Uterus (tissue), 4 donors: ENCODE results near the gene GSG1L. TPM values are rescaled to one million over a fixed set of nuclear protein-coding genes. Genes with fewer than 3 reads are reported as not detected.

Experiments used
- DNase-seq, 2 donors: peaks; one replicate each; pipeline ENCODE4 v3.0.0-alpha.2; 2019 to 2020
- H3K27ac ChIP-seq, 2 donors: fragments of 200-600 bp; sonication (generic); 1 replicate in 1 of 2; 2 replicates in 1 of 2; pipeline ENCODE4 v1.5.1; 2016 to 2018
- H3K27me3 ChIP-seq, 2 donors: fragments of 200-600 bp; sonication (generic); one replicate each; pipeline ENCODE4 v1.5.1; 2018 to 2019; ENCODE audit warnings: control low read depth in 1 of 2
- H3K36me3 ChIP-seq, 2 donors: fragments of 200-600 bp; sonication (generic); one replicate each; pipeline ENCODE4 v1.5.1; 2019; ENCODE audit warnings: control low read depth in 1 of 2
- H3K4me1 ChIP-seq, 2 donors: fragments of 200-600 bp; sonication (generic); one replicate each; pipeline ENCODE4 v1.5.1; 2018 to 2019; ENCODE audit warnings: control low read depth in 1 of 2
- H3K4me3 ChIP-seq, 2 donors: fragments of 200-600 bp; sonication (generic); 1 replicate in 1 of 2; 2 replicates in 1 of 2; pipeline ENCODE4 v1.5.1; 2018 to 2019; ENCODE audit warnings: mild to moderate bottlenecking in 1 of 2
- H3K9me3 ChIP-seq, 2 donors: fragments of 200-600 bp; sonication (generic); one replicate each; pipeline ENCODE4 v1.5.1; 2019; ENCODE audit warnings: control low read depth in 1 of 2
- CTCF ChIP-seq, 4 experiments: fragments of 200-600 bp in 2 of 4; fragments of 450-650 bp in 2 of 4; sonication (generic) in 2 of 4; IDR thresholded peaks; one replicate each; pipeline ENCODE4 v1.5.1; 2016 to 2019; ENCODE audit warnings: antibody characterized with exemption in 4 of 4, mild to moderate bottlenecking in 2 of 4, moderate library complexity in 1 of 4
- POLR2A ChIP-seq, 2 donors: fragments of 450-650 bp; IDR thresholded peaks; one replicate each; pipeline ENCODE4 v1.6.1; 2016; ENCODE audit warnings: antibody characterized with exemption in 2 of 2, mild to moderate bottlenecking in 1 of 2, moderate library complexity in 1 of 2
- intact Hi-C: fragments of 100-400 bp; cut with DNase I; formaldehyde crosslinking; loops from one replicate; pipeline ENCODE4 v1.15.1; 2023; ENCODE audit warnings: low total_unique reads
- total RNA-seq, 4 donors: library from RNA; depleted of rRNA in 3 of 4; stranded (reverse); fragments of >200 nt in 3 of 4; gene quantifications; one replicate each; pipeline versions ENCODE4 v1.1.0 to v1.2.4, GENCODE V29; 2014 to 2023
- donor health status: DM: yes; HTN: yes; CAD: no.

GSG1L gene
- total RNA-seq, 4 donors from 2014 or later, result 0.24 to 0.35 TPM; not detected in 2

- no peaks in the 10 kb centered on the region for H3K4me1 ChIP-seq
- no peak overlapping the region for H3K27ac ChIP-seq
- no peak for DNase-seq
- intact Hi-C loops, result no loop called here
- no peak for TF ChIP-seq POLR2A (IDR thresholded peaks at IDR 0.05)
- TF ChIP-seq CTCF (IDR thresholded peaks at IDR 0.05), result no peak
- no peaks in the 10 kb centered on the region for H3K27me3 ChIP-seq
- H3K36me3 ChIP-seq, result no peaks in the 10 kb centered on the region
- H3K4me3 ChIP-seq, result no peak overlapping the region
- no peaks in the 10 kb centered on the region for H3K9me3 ChIP-seq
These were observed 301.1 kb downstream of the GSG1L start for GRCh38 chr16:27762441-27762840.

GRCh38 chr16:27761816-27762215, 301.7 kb downstream of the GSG1L start:
- DNase-seq, result no peak
- Histone ChIP-seq H3K27ac (no peak overlapping the region), H3K9me3 (no peaks in the 10 kb centered on the region), H3K4me3 (no peak overlapping the region), H3K27me3 (no peaks in the 10 kb centered on the region), H3K36me3 (no peaks in the 10 kb centered on the region), H3K4me1 (no peaks in the 10 kb centered on the region)
- no peak for TF ChIP-seq POLR2A (IDR thresholded peaks at IDR 0.05)
- TF ChIP-seq CTCF (IDR thresholded peaks at IDR 0.05), result no peak
- intact Hi-C loops, result no loop called here

GRCh38 chr16:27760789-27761176, 302.7 kb downstream of the GSG1L start:
- H3K36me3 ChIP-seq, result no peaks in the 10 kb centered on the region
- H3K9me3 ChIP-seq, result no peaks in the 10 kb centered on the region
- H3K27ac ChIP-seq, result no peak overlapping the region

GRCh38 chr16:27759967-27760788, 303.3 kb downstream of the GSG1L start:
- TF ChIP-seq CTCF (IDR thresholded peaks at IDR 0.05), result no peak
- TF ChIP-seq POLR2A (IDR thresholded peaks at IDR 0.05), result no peak
- Histone ChIP-seq H3K9me3 (no peaks in the 10 kb centered on the region), H3K27me3 (no peaks in the 10 kb centered on the region), H3K27ac (no peak overlapping the region), H3K36me3 (no peaks in the 10 kb centered on the region), H3K4me1 (no peaks in the 10 kb centered on the region), H3K4me3 (no peak overlapping the region)
- DNase-seq, result no peak
- intact Hi-C loops, result no loop called here

More at GRCh38 chr16:27760789-27761176, 302.7 kb downstream of the GSG1L start:
- Histone ChIP-seq H3K27me3 (no peaks in the 10 kb centered on the region), H3K4me1 (no peaks in the 10 kb centered on the region), H3K4me3 (no peak overlapping the region)
- TF ChIP-seq POLR2A (IDR thresholded peaks at IDR 0.05) (no peak), CTCF (IDR thresholded peaks at IDR 0.05) (no peak)
- intact Hi-C loops, result no loop called here
- no peak for DNase-seq

GRCh38 chr16:27759301-27759871, 304.1 kb downstream of the GSG1L start:
- intact Hi-C loops, result no loop called here
- H3K9me3 ChIP-seq, result no peaks in the 10 kb centered on the region
- DNase-seq, result no peak
- TF ChIP-seq POLR2A (IDR thresholded peaks at IDR 0.05) (no peak), CTCF (IDR thresholded peaks at IDR 0.05) (no peak)
- H3K27me3 ChIP-seq, result no peaks in the 10 kb centered on the region
- no peaks in the 10 kb centered on the region for H3K4me1 ChIP-seq
- no peak overlapping the region for H3K27ac ChIP-seq
- H3K36me3 ChIP-seq, result no peaks in the 10 kb centered on the region
- no peak overlapping the region for H3K4me3 ChIP-seq
